SU-DHL-6 (cell line): ENCODE results near the gene STPG4.

Source experiments
- CTCF ChIP-seq: fragments of 200-600 bp; sonication (generic); IDR thresholded peaks from one replicate; pipeline ENCODE4 v1.5.1; 2017; ENCODE audit warnings: antibody characterized with exemption, mild to moderate bottlenecking, low read length, moderate library complexity; ENCODE audit not compliant: insufficient read depth, poor library complexity, severe bottlenecking
- EZH2phosphoT487 ChIP-seq: fragments of 200-600 bp; sonication (generic), shearing (Covaris generic); conservative IDR thresholded peaks from 2 replicates; pipeline ENCODE4 v1.6.1; 2018; ENCODE audit warnings: mild to moderate bottlenecking, antibody characterized with exemption, low read length, moderate library complexity, mixed read lengths

- TF ChIP-seq CTCF (no peak), EZH2phosphoT487 (no peak)
Measured at GRCh38 chr2:47052847-47053246, 102.3 kb downstream of the STPG4 start.
